GM19328 (cell line): Measurements from ENCODE around the gene CDK4.

ENCODE experiments used
- ATAC-seq: cut with Tn5 transposase; IDR thresholded peaks from one replicate; pipeline ENCODE4 v1.9.1; 2021; ENCODE audit warnings: mild to moderate bottlenecking, moderate library complexity; ENCODE audit not compliant: unreplicated experiment

Gene CDK4

DNA sequence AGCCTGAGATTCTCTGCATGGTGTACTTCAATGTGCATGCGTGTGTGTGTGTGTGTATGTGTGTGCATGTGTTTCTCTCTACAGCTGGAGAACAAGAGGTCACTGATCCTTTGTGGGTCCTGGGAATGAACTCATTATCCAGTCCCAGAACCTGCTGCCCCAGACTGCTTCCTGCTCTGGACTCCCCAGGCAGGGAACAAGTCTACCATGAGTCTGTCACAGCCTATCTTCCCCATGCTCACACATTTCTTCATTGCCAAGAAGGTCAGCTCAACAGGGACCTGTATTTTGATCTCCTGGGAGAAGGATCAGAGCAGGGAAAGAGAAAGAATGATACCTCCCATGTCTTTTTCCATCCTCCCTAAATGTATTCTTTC is 10.7 kb downstream of the CDK4 start:
- ATAC-seq: no peak

DNA sequence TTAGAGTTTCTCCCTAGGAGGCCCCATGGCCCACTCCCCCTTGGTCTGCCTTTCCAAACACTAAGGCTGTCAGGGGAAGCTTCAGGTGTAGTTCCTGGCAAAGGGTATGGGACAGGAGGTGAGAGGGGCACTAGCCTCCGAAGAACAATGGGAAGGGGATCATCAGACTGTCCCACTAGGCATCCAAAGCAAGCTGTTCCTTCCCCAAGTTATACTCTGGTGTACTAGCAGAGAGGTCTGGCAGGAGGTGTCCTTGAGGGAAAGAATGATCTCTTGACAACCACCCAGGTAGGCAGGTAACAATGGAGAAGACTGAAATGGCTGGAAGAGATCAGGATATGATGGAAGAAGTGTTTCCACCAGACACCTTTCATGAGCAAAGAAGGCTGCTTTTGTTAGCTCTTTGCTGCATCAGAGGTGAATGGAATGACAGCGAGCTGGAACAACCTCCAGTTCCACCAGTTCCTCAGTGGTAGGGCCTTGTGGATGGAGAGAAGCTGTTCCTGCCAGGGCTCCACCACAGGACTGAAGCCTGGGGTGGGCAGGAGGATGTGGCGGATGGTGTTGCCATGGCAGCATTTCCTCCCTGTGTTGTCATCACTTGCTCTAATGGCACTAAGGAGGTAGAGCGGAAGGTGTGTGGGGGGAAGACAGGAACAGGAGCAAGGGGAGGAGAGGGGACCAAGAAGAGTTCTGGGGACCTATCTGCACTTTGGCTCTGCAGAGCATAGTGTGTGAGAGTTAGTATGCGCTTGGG is 11.3 kb downstream of the CDK4 start:
- no peak for ATAC-seq

GRCh38 chr12:57739914-57740538 is 12.1 kb downstream of the CDK4 start:
- no peak for ATAC-seq

- ATAC-seq: no peak
Observed at GRCh38 chr12:57739387-57739786, 12.7 kb downstream of the CDK4 start.

GRCh38 chr12:57738661-57739237 is 13.4 kb downstream of the CDK4 start, which contains the start of gene AGAP2:
Gene AGAP2, minus strand, starts transcription at chr12:57738742. Its CDS starts 496 bp downstream, at chr12:57738246.
- ATAC-seq: no peak

- no peak for ATAC-seq
Observed at GRCh38 chr12:57737467-57738460, 14.3 kb downstream of the CDK4 start.

DNA sequence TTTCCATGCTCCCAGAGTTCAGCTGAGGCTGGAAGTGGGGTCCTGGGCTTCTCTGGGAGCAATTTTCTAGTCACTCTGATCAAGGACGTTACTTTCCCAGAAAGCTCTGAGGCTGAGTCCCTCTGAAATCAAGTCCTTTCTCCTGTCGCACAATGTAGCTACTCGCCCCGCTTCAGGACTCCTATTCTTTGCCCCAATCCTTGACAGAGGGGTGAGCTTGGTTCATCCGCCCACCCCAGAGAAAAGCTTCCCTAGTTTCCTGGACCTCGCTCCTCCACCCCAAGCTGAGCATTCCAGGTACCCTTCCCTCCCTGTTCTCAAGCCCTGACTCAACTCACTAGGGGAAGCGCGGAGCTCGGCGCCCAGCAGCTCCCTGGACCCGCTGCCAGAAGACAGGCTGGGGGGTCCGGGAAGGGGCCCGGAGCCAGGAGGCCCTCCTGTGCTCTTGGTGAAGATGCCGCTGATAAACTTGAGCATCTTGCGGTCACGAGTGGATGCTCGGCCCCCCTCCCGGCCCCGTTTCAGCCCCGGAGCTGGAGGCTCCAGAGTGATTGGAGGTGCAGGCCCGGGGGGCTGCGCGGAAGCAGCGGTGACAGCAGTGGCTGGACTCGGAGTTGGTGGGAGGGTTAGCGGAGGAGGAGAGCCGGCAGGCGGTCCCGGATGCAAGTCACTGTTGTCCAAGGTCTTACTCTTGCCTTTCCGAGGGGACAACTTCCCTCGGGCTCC is 15.2 kb downstream of the CDK4 start:
- ATAC-seq: no peak

DNA sequence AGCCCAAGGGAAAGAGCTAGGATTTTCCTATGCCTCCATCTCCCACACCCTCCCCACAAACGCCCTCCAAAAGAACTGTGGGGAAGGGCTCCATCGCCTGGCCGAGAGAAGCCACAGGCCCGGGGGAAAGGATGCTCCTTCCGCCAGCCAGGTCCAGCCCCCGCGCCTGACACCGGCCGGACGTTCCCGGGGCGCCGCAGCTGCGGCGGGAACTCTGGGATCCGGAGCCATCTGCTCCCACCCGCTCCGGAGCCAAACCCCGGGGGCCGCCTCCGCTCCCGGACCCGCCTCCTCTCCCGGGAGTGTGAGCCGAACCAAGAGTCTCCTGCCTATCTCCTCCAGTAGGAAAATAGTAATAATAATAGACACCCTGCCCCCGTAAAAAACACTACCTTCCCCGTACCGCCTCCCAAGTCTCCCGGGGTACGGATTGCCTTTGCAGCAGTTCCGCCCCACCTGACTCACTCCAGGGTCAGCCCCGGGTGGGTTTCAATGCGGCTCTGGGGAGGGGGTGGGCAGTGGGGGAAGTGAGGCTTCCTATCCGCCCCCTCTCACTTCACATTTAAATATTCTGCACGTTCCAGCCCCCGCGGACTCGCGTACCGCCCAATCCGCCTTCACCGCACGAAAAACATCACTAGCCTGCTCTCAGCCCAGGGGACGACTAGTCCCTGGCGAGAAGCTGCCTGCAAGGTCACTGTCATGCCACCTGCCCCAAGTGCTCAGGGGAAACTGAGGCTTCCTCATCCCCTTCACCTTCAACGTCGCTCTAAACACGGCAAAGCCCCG is 16.0 kb downstream of the CDK4 start:
- no peak for ATAC-seq

DNA sequence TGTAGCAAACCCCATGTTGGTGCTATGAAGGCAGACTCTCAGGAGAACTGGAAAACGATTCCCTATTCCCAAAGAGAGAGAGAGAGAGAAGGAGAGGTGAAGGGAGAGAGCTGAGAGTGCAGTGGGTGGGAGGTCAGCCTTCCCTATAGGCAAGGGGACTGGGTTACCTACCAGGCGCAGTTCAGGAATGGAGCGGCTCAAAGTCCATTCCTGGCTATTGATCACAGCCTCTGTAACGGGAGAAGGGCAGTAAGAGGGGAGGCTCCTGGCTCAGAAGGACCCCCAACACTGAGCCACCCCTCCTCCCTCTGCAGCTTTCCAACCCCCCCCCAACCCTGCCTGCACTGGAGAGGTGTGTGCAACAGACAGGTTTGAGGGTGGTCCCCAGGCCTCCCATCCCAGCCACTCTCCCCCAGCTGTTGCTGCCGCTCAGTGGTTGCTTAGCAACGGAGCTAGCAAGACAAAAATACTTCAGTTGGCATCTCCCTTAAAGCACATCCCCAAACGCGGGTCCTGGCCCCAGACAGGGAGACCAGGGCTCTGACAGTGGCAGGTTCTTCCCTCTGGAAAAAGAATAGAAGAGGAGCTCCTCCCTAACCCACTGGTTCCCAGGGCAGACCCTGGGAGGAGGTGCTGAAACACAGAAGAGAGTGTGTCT is 16.8 kb downstream of the CDK4 start:
- ATAC-seq: no peak

DNA sequence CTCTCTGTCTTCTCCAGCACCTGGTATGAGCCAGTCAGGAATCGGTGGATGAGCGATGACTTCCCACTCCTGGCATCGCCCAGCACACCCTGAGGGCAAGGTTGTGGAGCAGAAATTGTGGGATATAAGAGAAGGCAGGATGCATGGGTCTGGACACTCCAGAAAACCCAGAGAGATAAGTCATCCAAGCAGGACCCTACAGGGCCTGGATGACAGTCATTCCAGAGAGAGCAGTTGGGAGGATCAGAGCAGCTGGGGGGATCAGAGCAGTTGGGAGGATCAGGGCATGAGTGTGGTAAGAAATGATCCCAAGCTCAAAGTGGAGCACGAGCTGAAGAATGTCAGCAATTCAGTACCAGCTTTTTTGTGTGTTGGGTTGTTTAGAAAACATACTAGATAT is 17.5 kb downstream of the CDK4 start:
- no peak for ATAC-seq

GRCh38 chr12:57733928-57734327 is 18.2 kb downstream of the CDK4 start:
- ATAC-seq: no peak

DNA sequence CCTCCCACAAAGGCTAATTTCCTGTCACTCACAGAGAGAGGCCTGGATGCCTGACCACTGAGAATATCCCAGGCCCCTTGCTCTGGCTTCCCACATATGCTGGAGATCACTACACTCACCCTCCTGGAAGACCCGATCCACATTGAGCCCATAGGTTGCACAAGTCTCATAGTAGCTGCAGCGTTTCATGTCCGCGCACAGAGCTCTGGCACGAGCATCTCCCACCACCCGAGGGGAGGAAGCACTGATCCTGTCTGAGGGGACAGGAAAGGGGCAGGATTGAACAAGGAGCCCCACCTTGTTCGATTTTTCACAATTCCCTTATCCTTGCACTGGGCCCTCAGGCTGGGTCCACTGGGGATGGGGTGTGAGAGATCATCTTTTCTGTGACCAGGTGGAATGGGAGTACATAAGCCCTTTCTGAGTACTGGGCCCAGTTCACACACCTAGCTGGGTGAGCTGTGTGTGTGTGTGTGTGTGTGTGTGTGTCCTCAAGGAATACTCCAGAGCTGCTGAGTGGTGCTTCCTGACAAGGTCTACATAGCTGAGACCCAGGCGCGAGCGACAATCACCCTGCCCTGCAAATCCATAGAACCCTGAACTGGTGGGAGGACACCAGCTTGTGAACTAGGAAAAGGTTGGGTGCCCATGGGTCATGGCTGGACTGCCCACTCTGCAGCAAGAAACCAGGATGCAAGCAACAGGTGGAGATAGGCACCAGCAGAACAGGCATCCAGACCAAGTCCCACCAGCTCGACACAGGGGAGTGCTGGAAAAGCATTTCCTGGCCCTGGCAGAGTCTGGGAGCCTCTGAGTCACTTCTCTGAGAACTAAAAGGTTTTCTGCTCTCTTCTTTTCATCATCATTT is 19.1 kb downstream of the CDK4 start:
- no peak for ATAC-seq

- no peak for ATAC-seq
Observed at GRCh38 chr12:57732270-57732669, 19.8 kb downstream of the CDK4 start.

- no peak for ATAC-seq
Observed at GRCh38 chr12:57731411-57732080, 20.6 kb downstream of the CDK4 start.

- no peak for ATAC-seq
Observed at GRCh38 chr12:57730336-57731067, 21.6 kb downstream of the CDK4 start.

DNA sequence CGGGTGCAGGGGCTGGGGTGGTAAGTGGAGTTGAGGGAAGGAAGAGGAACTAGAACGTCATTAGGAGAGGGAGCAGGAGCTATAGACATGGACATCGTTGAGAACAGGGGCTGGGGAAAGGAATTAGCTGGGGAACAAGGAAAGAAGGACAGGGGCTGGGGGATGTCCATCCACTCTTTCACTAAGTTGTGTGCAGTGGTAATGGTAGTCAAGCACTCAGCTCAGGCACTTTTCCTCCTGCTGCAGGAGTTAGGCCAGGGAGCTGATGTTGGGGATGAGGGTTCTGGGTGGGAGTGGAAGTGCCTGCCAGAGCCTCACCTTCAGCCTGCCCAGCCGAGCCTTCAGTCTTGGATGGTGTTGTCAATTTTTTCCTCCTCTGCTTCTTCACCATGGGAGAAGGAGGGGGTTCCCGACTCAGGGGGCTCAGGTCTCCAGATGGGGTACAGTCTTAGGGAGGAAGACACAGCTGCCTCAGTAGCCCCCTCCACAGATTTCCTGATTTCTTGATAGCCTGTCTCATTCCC is 22.7 kb downstream of the CDK4 start:
- no peak for ATAC-seq
